ENCODE measurements around the gene MACROD2.

MACROD2 gene

GRCh38 chr20:15742627-15743026 is 1747.3 kb downstream of the MACROD2 start:
- WGBS, 2 experiments, result 78 to 95% methylated on average over 1 of the region's 1 CpG
- Histone ChIP-seq H3K4me3 (ENCODE audit: insufficient read depth, low read depth, low read length) (no peak overlapping the region), H3K9me3 (ENCODE audit: control insufficient read depth, low read length) (no peaks in the 10 kb centered on the region), H3K4me1 (ENCODE audit: control insufficient read depth, insufficient read depth, low read length) (no peaks in the 10 kb centered on the region), H3K36me3 (ENCODE audit: control insufficient read depth, insufficient read depth, low read length) (no peaks in the 10 kb centered on the region), H3K27me3 (ENCODE audit: control insufficient read depth, insufficient read depth, low read length, poor library complexity, severe bottlenecking) (no peaks in the 10 kb centered on the region), H3K27ac (ENCODE audit: insufficient read depth, low read depth, low read length, poor library complexity, severe bottlenecking) (no peak overlapping the region)

- no peaks in the 10 kb centered on the region for H3K4me1 ChIP-seq (ENCODE audit: control insufficient read depth, insufficient read depth, low read length)
- no peak overlapping the region for H3K4me3 ChIP-seq (ENCODE audit: insufficient read depth, low read depth, low read length)
- H3K36me3 ChIP-seq (ENCODE audit: control insufficient read depth, insufficient read depth, low read length), result no peaks in the 10 kb centered on the region
- 83 to 86% methylated on average over 2 to 3 of the region's 3 CpGs for WGBS, 2 experiments
- no peaks in the 10 kb centered on the region for H3K27me3 ChIP-seq (ENCODE audit: control insufficient read depth, insufficient read depth, low read length, poor library complexity, severe bottlenecking)
- no peak overlapping the region for H3K27ac ChIP-seq (ENCODE audit: insufficient read depth, low read depth, low read length, poor library complexity, severe bottlenecking)
- no peaks in the 10 kb centered on the region for H3K9me3 ChIP-seq (ENCODE audit: control insufficient read depth, low read length)
Measured at GRCh38 chr20:15756002-15756753, 1760.9 kb downstream of the MACROD2 start.

GRCh38 chr20:15756754-15757115 is 1761.4 kb downstream of the MACROD2 start:
- WGBS, 2 experiments, result 79 to 85% methylated on average over 2 of the region's 2 CpGs

GRCh38 chr20:15759594-15759993 is 1764.3 kb downstream of the MACROD2 start:
- no peak overlapping the region for H3K4me3 ChIP-seq (ENCODE audit: insufficient read depth, low read depth, low read length)
- 96 to 97% methylated on average over 6 of the region's 6 CpGs for WGBS, 2 experiments

More at GRCh38 chr20:15756754-15757115, 1761.4 kb downstream of the MACROD2 start:
- Histone ChIP-seq H3K27ac (ENCODE audit: insufficient read depth, low read depth, low read length, poor library complexity, severe bottlenecking) (no peak overlapping the region), H3K4me3 (ENCODE audit: insufficient read depth, low read depth, low read length) (no peak overlapping the region), H3K9me3 (ENCODE audit: control insufficient read depth, low read length) (no peaks in the 10 kb centered on the region), H3K4me1 (ENCODE audit: control insufficient read depth, insufficient read depth, low read length) (no peaks in the 10 kb centered on the region), H3K36me3 (ENCODE audit: control insufficient read depth, insufficient read depth, low read length) (no peaks in the 10 kb centered on the region), H3K27me3 (ENCODE audit: control insufficient read depth, insufficient read depth, low read length, poor library complexity, severe bottlenecking) (no peaks in the 10 kb centered on the region)

GRCh38 chr20:15760001-15760621 is 1764.8 kb downstream of the MACROD2 start:
- Histone ChIP-seq H3K4me3 (ENCODE audit: insufficient read depth, low read depth, low read length) (no peak overlapping the region), H3K9me3 (ENCODE audit: control insufficient read depth, low read length) (no peaks in the 10 kb centered on the region), H3K27me3 (ENCODE audit: control insufficient read depth, insufficient read depth, low read length, poor library complexity, severe bottlenecking) (no peaks in the 10 kb centered on the region), H3K4me1 (ENCODE audit: control insufficient read depth, insufficient read depth, low read length) (no peaks in the 10 kb centered on the region), H3K36me3 (ENCODE audit: control insufficient read depth, insufficient read depth, low read length) (no peaks in the 10 kb centered on the region), H3K27ac (ENCODE audit: insufficient read depth, low read depth, low read length, poor library complexity, severe bottlenecking) (no peak overlapping the region)
- WGBS, 2 experiments, result 92 to 95% methylated on average over 11 of the region's 11 CpGs

More at GRCh38 chr20:15759594-15759993, 1764.3 kb downstream of the MACROD2 start:
- Histone ChIP-seq H3K36me3 (ENCODE audit: control insufficient read depth, insufficient read depth, low read length) (no peaks in the 10 kb centered on the region), H3K27ac (ENCODE audit: insufficient read depth, low read depth, low read length, poor library complexity, severe bottlenecking) (no peak overlapping the region), H3K9me3 (ENCODE audit: control insufficient read depth, low read length) (no peaks in the 10 kb centered on the region), H3K4me1 (ENCODE audit: control insufficient read depth, insufficient read depth, low read length) (no peaks in the 10 kb centered on the region), H3K27me3 (ENCODE audit: control insufficient read depth, insufficient read depth, low read length, poor library complexity, severe bottlenecking) (no peaks in the 10 kb centered on the region)

GRCh38 chr20:15763366-15763765 is 1768.0 kb downstream of the MACROD2 start:
- no peaks in the 10 kb centered on the region for H3K36me3 ChIP-seq (ENCODE audit: control insufficient read depth, insufficient read depth, low read length)
- H3K9me3 ChIP-seq (ENCODE audit: control insufficient read depth, low read length), result no peaks in the 10 kb centered on the region
- no peak overlapping the region for H3K4me3 ChIP-seq (ENCODE audit: insufficient read depth, low read depth, low read length)
- no peaks in the 10 kb centered on the region for H3K27me3 ChIP-seq (ENCODE audit: control insufficient read depth, insufficient read depth, low read length, poor library complexity, severe bottlenecking)
- no peaks in the 10 kb centered on the region for H3K4me1 ChIP-seq (ENCODE audit: control insufficient read depth, insufficient read depth, low read length)
- H3K27ac ChIP-seq (ENCODE audit: insufficient read depth, low read depth, low read length, poor library complexity, severe bottlenecking), result no peak overlapping the region

- WGBS, 2 experiments, result no CpG with 5 or more reads among the region's 1 CpG
- no peak overlapping the region for H3K27ac ChIP-seq (ENCODE audit: insufficient read depth, low read depth, low read length, poor library complexity, severe bottlenecking)
- H3K9me3 ChIP-seq (ENCODE audit: control insufficient read depth, low read length), result no peaks in the 10 kb centered on the region
- no peaks in the 10 kb centered on the region for H3K36me3 ChIP-seq (ENCODE audit: control insufficient read depth, insufficient read depth, low read length)
- H3K27me3 ChIP-seq (ENCODE audit: control insufficient read depth, insufficient read depth, low read length, poor library complexity, severe bottlenecking), result no peaks in the 10 kb centered on the region
- H3K4me1 ChIP-seq (ENCODE audit: control insufficient read depth, insufficient read depth, low read length), result no peaks in the 10 kb centered on the region
- no peak overlapping the region for H3K4me3 ChIP-seq (ENCODE audit: insufficient read depth, low read depth, low read length)
Measured at GRCh38 chr20:15767586-15767985, 1772.3 kb downstream of the MACROD2 start.

- Histone ChIP-seq H3K9me3 (ENCODE audit: control insufficient read depth, low read length) (no peaks in the 10 kb centered on the region), H3K4me3 (ENCODE audit: insufficient read depth, low read depth, low read length) (no peak overlapping the region), H3K36me3 (ENCODE audit: control insufficient read depth, insufficient read depth, low read length) (no peaks in the 10 kb centered on the region), H3K4me1 (ENCODE audit: control insufficient read depth, insufficient read depth, low read length) (no peaks in the 10 kb centered on the region), H3K27ac (ENCODE audit: insufficient read depth, low read depth, low read length, poor library complexity, severe bottlenecking) (no peak overlapping the region), H3K27me3 (ENCODE audit: control insufficient read depth, insufficient read depth, low read length, poor library complexity, severe bottlenecking) (no peaks in the 10 kb centered on the region)
- 63 to 87% methylated on average over 2 of the region's 3 CpGs for WGBS, 2 experiments
Measured at GRCh38 chr20:15767999-15768741, 1772.9 kb downstream of the MACROD2 start.

GRCh38 chr20:15772826-15773225 is 1777.5 kb downstream of the MACROD2 start:
- Histone ChIP-seq H3K27ac (ENCODE audit: insufficient read depth, low read depth, low read length, poor library complexity, severe bottlenecking) (no peak overlapping the region), H3K4me1 (ENCODE audit: control insufficient read depth, insufficient read depth, low read length) (no peaks in the 10 kb centered on the region), H3K36me3 (ENCODE audit: control insufficient read depth, insufficient read depth, low read length) (no peaks in the 10 kb centered on the region), H3K9me3 (ENCODE audit: control insufficient read depth, low read length) (no peaks in the 10 kb centered on the region), H3K4me3 (ENCODE audit: insufficient read depth, low read depth, low read length) (no peak overlapping the region), H3K27me3 (ENCODE audit: control insufficient read depth, insufficient read depth, low read length, poor library complexity, severe bottlenecking) (no peaks in the 10 kb centered on the region)
- WGBS, 2 experiments, result 83 to 91% methylated on average over 3 of the region's 3 CpGs

GRCh38 chr20:15774926-15775325 is 1779.6 kb downstream of the MACROD2 start:
- Histone ChIP-seq H3K27me3 (ENCODE audit: control insufficient read depth, insufficient read depth, low read length, poor library complexity, severe bottlenecking) (no peaks in the 10 kb centered on the region), H3K27ac (ENCODE audit: insufficient read depth, low read depth, low read length, poor library complexity, severe bottlenecking) (no peak overlapping the region), H3K9me3 (ENCODE audit: control insufficient read depth, low read length) (no peaks in the 10 kb centered on the region), H3K4me1 (ENCODE audit: control insufficient read depth, insufficient read depth, low read length) (no peaks in the 10 kb centered on the region), H3K4me3 (ENCODE audit: insufficient read depth, low read depth, low read length) (no peak overlapping the region), H3K36me3 (ENCODE audit: control insufficient read depth, insufficient read depth, low read length) (no peaks in the 10 kb centered on the region)
- WGBS, 2 experiments, result 93 to 97% methylated on average over 4 of the region's 4 CpGs
